HepG2 (cell line): ENCODE measurements around the gene NSMF. TPM values are rescaled to one million over a fixed set of nuclear protein-coding genes. Genes with fewer than 3 reads are reported as not detected.

Source experiments
- ATAC-seq: fragments of 200-7000 bp; cut with Tn5 transposase; 3 replicates; pipeline ENCODE4 v1.9.1; 2020; ENCODE audit warnings: mild to moderate bottlenecking, moderate library complexity
- BruUV-seq: library from RNA; stranded (reverse); fragments of 400-500 nt; replicated peaks from 2 replicates; lab custom pipeline; 2021; lab: Mats Ljungman, UMichigan
- CTCF ChIA-PET: fragments of 300-600 bp; formaldehyde crosslinking; extraction: SDS; loops from one replicate; lab custom pipeline; 2021; ENCODE audit warnings: low total read pairs, inconsistent platforms, low intra/inter-chr PET ratio; lab: Yijun Ruan, JAX
- POLR2A ChIA-PET: fragments of 350-600 bp; sonication (Branson Sonifier 250); formaldehyde crosslinking; loops from one replicate; lab custom pipeline; 2020; ENCODE audit warnings: antibody characterized with exemption, inconsistent platforms; lab: Yijun Ruan, JAX
- DNase-seq: peaks from one replicate; pipeline ENCODE4 v3.0.0-alpha.2; 2015; ENCODE audit warnings: low spot score
- FAIRE-seq: peaks from 3 replicates; lab custom pipeline; 2011; peaks lifted over from hg19 to GRCh38; lab: Jason Lieb, UNC
- H2AFZ ChIP-seq: one replicate; pipeline ENCODE4 v1.6.1; 2011; ENCODE audit warnings: low read length, inconsistent platforms
- H3K27ac ChIP-seq: fragments of 300-600 bp; 3 replicates; pipeline ENCODE4 v1.8.0; 2011; ENCODE audit warnings: mixed run types, mild to moderate bottlenecking, mixed read lengths, low read length, inconsistent platforms; ENCODE audit not compliant: insufficient read depth; ENCODE audit errors: extremely low read length
- H3K27me3 ChIP-seq, 2 experiments: fragments of 200-600 bp in 1 of 2; 2 replicates in 1 of 2; 3 replicates in 1 of 2; pipeline versions ENCODE4 v1.6.0 to v1.8.0; 2011; ENCODE audit warnings: low read length in 2 of 2, mild to moderate bottlenecking in 2 of 2, moderate library complexity in 2 of 2, inconsistent platforms in 1 of 2; ENCODE audit not compliant: insufficient read depth in 2 of 2, control insufficient read depth in 1 of 2
- H3K36me3 ChIP-seq, 2 experiments: fragments of 200-600 bp in 1 of 2; replicated peaks in 1 of 2; 2 replicates in 1 of 2; 3 replicates in 1 of 2; pipeline versions ENCODE4 v1.5.1 to v1.8.0; 2011; ENCODE audit warnings: low read length in 2 of 2, inconsistent platforms in 1 of 2; ENCODE audit not compliant: insufficient read depth in 2 of 2, control insufficient read depth in 1 of 2
- H3K4me1 ChIP-seq: 2 replicates; pipeline ENCODE4 v1.5.1; 2012; ENCODE audit warnings: low read length, inconsistent platforms; ENCODE audit not compliant: insufficient read depth
- H3K4me2 ChIP-seq: 2 replicates; pipeline ENCODE4 v1.6.0; 2011; ENCODE audit warnings: low read depth, low read length, inconsistent platforms
- H3K4me3 ChIP-seq, 3 experiments: fragments of 200-600 bp in 1 of 3; sonication (generic), shearing (Covaris generic) in 1 of 3; replicated peaks in 1 of 3; 2 replicates each; pipeline ENCODE4 v1.5.1; 2011 to 2016; ENCODE audit warnings: low read length in 3 of 3, inconsistent platforms in 2 of 3, low read depth in 2 of 3, mild to moderate bottlenecking in 2 of 3, control low read depth in 1 of 3, mixed read lengths in 1 of 3; ENCODE audit not compliant: insufficient read depth in 1 of 3
- H3K79me2 ChIP-seq: one replicate; pipeline ENCODE4 v1.6.1; 2011; ENCODE audit warnings: low read length, inconsistent platforms; ENCODE audit not compliant: insufficient read depth
- H3K9ac ChIP-seq: 2 replicates; pipeline ENCODE4 v1.6.0; 2011; ENCODE audit warnings: mild to moderate bottlenecking, low read depth, low read length, inconsistent platforms; ENCODE audit not compliant: insufficient read depth
- H3K9me3 ChIP-seq: 2 replicates; pipeline ENCODE4 v1.5.1; 2012; ENCODE audit warnings: mild to moderate bottlenecking, low read length
- H4K20me1 ChIP-seq: 2 replicates; pipeline ENCODE4 v1.6.0; 2011; ENCODE audit warnings: inconsistent platforms, mild to moderate bottlenecking, low read length, moderate library complexity; ENCODE audit not compliant: insufficient read depth
- AGO2 ChIP-seq: fragments of 200-400 bp; formaldehyde crosslinking; optimal IDR thresholded peaks from 2 replicates; pipeline ENCODE3; 2017; ENCODE audit warnings: mild to moderate bottlenecking, low read depth, low read length, moderate library complexity
- HNRNPL ChIP-seq: fragments of 200-400 bp; formaldehyde crosslinking; IDR thresholded peaks from 2 replicates; pipeline ENCODE4 v1.6.1; 2017; ENCODE audit warnings: mild to moderate bottlenecking, low read depth, low read length
- IRF9 ChIP-seq: sonication (generic); formaldehyde crosslinking; IDR thresholded peaks from 2 replicates; pipeline ENCODE4 v1.8.0; 2022; ENCODE audit warnings: missing genetic modification reagents, mild to moderate bottlenecking, borderline replicate concordance
- KLF16 ChIP-seq, 2 experiments: sonication (generic) in 1 of 2; formaldehyde crosslinking in 1 of 2; IDR thresholded peaks; 2 replicates each; pipeline versions ENCODE4 v1.6.1 to v1.8.0; 2016 to 2023; ENCODE audit warnings: missing genetic modification reagents in 2 of 2, missing compliant biosample characterization in 1 of 2
- MZF1 ChIP-seq: sonication (generic); formaldehyde crosslinking; IDR thresholded peaks from 2 replicates; pipeline ENCODE4 v1.8.1; 2023; ENCODE audit warnings: mild to moderate bottlenecking, missing genetic modification reagents, borderline replicate concordance
- SALL1 ChIP-seq: sonication (generic); formaldehyde crosslinking; IDR thresholded peaks from 2 replicates; pipeline ENCODE4 v1.8.0; 2022; ENCODE audit warnings: mild to moderate bottlenecking, missing genetic modification reagents
- ZBTB33 ChIP-seq: sonication (generic); formaldehyde crosslinking; IDR thresholded peaks from 2 replicates; pipeline ENCODE4 v1.4.0; 2020; ENCODE audit warnings: missing genetic modification reagents
- ZBTB38 ChIP-seq: sonication (generic); formaldehyde crosslinking; IDR thresholded peaks from 2 replicates; pipeline ENCODE4 v1.5.1; 2020; ENCODE audit warnings: mild to moderate bottlenecking, missing genetic modification reagents
- ZNF687 ChIP-seq: sonication (generic); formaldehyde crosslinking; IDR thresholded peaks from 2 replicates; pipeline ENCODE4 v1.5.1; 2020; ENCODE audit warnings: mild to moderate bottlenecking, missing genetic modification reagents, moderate library complexity
- ZNF749 ChIP-seq: sonication (generic); formaldehyde crosslinking; IDR thresholded peaks from 2 replicates; pipeline ENCODE4 v1.8.0; 2022; ENCODE audit warnings: mild to moderate bottlenecking, missing genetic modification reagents, moderate library complexity, borderline replicate concordance
- ZSCAN5A ChIP-seq: sonication (generic); formaldehyde crosslinking; IDR thresholded peaks from 2 replicates; pipeline ENCODE4 v1.8.0; 2022; ENCODE audit warnings: mild to moderate bottlenecking, missing genetic modification reagents, borderline replicate concordance
- WGBS: methylation state at CpG from one replicate; pipeline ENCODE4 v1.1.6; 2017; ENCODE audit warnings: low lambda C conversion rate; 5-methylcytosine and 5-hydroxymethylcytosine counted together
- in situ Hi-C: cut with HindIII; loops from 2 replicates; pipeline ENCODE4 v1.10.0; 2017; ENCODE audit warnings: low pct_unique_long_range_greater_than_20kb; ENCODE audit not compliant: extremely low pct_ligation_motif_present
- intact Hi-C: fragments of 100-400 bp; cut with micrococcal nuclease; formaldehyde crosslinking; loops from one replicate; pipeline ENCODE4 v1.10.0; 2022; ENCODE audit not compliant: unreplicated experiment
- polyA plus RNA-seq, 8 experiments: library from polyadenylated mRNA; depleted of rRNA in 3 of 8; stranded (reverse) in 7 of 8; unstranded in 1 of 8; fragments of >200 nt; fragmentation: Illumina TruSeq in 4 of 8; extraction: Trizol in 4 of 8; gene quantifications; 2 replicates each; pipeline versions ENCODE4 v1.2.1 to v1.2.3, GENCODE V29; 2011 to 2016; ENCODE audit warnings: low read depth in 4 of 8, missing spikeins in 1 of 8, mixed read lengths in 1 of 8; ENCODE audit not compliant: insufficient read depth in 1 of 8
- total RNA-seq, 5 experiments: library from RNA; depleted of rRNA; stranded (reverse); fragments of >200 nt; fragmentation: Illumina TruSeq; extraction: Trizol; gene quantifications; 2 replicates each; pipeline ENCODE4 v1.2.3, GENCODE V29; 2016; ENCODE audit warnings: low read depth in 1 of 5

NSMF gene
- total and polyA plus RNA-seq, 2 of the 13 experiments (the other 11 are each of a cell fraction or from before 2014, with no cell fraction given): 44.3 to 183 TPM

GRCh38 chr9:137449081-137449844 lies 9.9 kb downstream of the NSMF start:
- in situ Hi-C loops: no loop called here
- ATAC-seq: no peak
- no peak overlapping the region for H3K4me2 ChIP-seq
- peaks cover 8 to 29% of the 10 kb centered on the region in 2 experiments for H3K36me3 ChIP-seq
- peak overlapping the region; percentile 46 for H3K27ac ChIP-seq
- CTCF ChIA-PET: no interaction called here
- WGBS: 94% methylated on average over 29 of the region's 36 CpGs
- intact Hi-C loops: loop anchor here (5.0 kb wide), 1 partner anchor 162 kb away; no protein-coding TSS in a partner anchor
- DNase-seq: no peak
- 0 out of 2 replicates have a peak, but pooled peaks have one; percentile 12 for TF ChIP-seq SALL1 (CRISPR knock-in tag)
- TF ChIP-seq MZF1 (CRISPR knock-in tag): no peak
- TF ChIP-seq IRF9 (CRISPR knock-in tag): 0 out of 2 replicates have a peak, but pooled peaks have one; percentile 5
- 0 out of 2 replicates have a peak, but pooled peaks have one; percentile 22 for TF ChIP-seq ZBTB33 (CRISPR knock-in tag)
- 0 out of 2 replicates have a peak, but pooled peaks have one; percentile 17 for TF ChIP-seq HNRNPL
- TF ChIP-seq AGO2: peak; percentile 56
- peak; percentile 96 for TF ChIP-seq ZBTB38 (CRISPR knock-in tag)
- TF ChIP-seq ZNF749 (CRISPR knock-in tag): no peak
- no peak for TF ChIP-seq KLF16 (CRISPR knock-in tag; IDR thresholded peaks at IDR 0.05)
- TF ChIP-seq ZSCAN5A: no peak
- TF ChIP-seq ZNF687 (CRISPR knock-in tag): 0 out of 2 replicates have a peak, but pooled peaks have one; percentile 30
- H4K20me1 ChIP-seq: peaks cover 7% of the 10 kb centered on the region; the same call in 1 of the 2 replicates
- no peaks in the 10 kb centered on the region for H3K9me3 ChIP-seq
- H3K27me3 ChIP-seq: no peaks in the 10 kb centered on the region
- H2AFZ ChIP-seq: no peak overlapping the region
- BruUV-seq: TSS peak; percentile 51
- peaks cover 2% of the 10 kb centered on the region for H3K79me2 ChIP-seq
- no peak overlapping the region for H3K9ac ChIP-seq
- peaks cover 42% of the 10 kb centered on the region for H3K4me1 ChIP-seq
- FAIRE-seq: no peak
- POLR2A ChIA-PET: interaction anchor here (0.6 to 1.8 kb wide), 4 partner anchors 10 to 197 kb away, joined by 3 to 5 read pairs (median 4); partner anchors contain the start of genes EXD3, NOXA1, NRARP and NSMF
- H3K4me3 ChIP-seq: no peak overlapping the region
